Right cardiac atrium (tissue), 5 donors: Measurements from ENCODE around the gene NISCH. TPM values are rescaled to one million over a fixed set of nuclear protein-coding genes. Genes with fewer than 3 reads are reported as not detected.

Experiments
- ATAC-seq, 2 donors: fragments of 200-7000 bp; cut with Tn5 transposase; one replicate each; pipeline versions ENCODE4 v1.8.0 to v1.9.1; 2020; ENCODE audit warnings: moderate library complexity in 2 of 2, mild to moderate bottlenecking in 1 of 2
- DNase-seq, 3 donors: peaks; one replicate each; pipeline ENCODE4 v3.0.0-alpha.2; 2020
- H3K27ac ChIP-seq: one replicate; pipeline ENCODE4 v1.5.1; 2013; ENCODE audit warnings: mild to moderate bottlenecking, low read length, control low read depth, moderate library complexity
- H3K27me3 ChIP-seq: one replicate; pipeline ENCODE4 v1.6.1; 2013; ENCODE audit not compliant: control insufficient read depth, insufficient read depth
- H3K4me1 ChIP-seq: one replicate; pipeline ENCODE4 v1.6.1; 2013; ENCODE audit warnings: low read length; ENCODE audit not compliant: control insufficient read depth, insufficient read depth
- H3K4me3 ChIP-seq: one replicate; pipeline ENCODE4 v1.5.1; 2013; ENCODE audit warnings: low read length, control low read depth
- H3K9me3 ChIP-seq: one replicate; pipeline ENCODE4 v1.6.1; 2013; ENCODE audit warnings: low read length; ENCODE audit not compliant: control insufficient read depth
- WGBS: extraction: QIAGEN DNeasy Blood & Tissue Kit; methylation state at CpG from one replicate; pipeline ENCODE4 v1.1.7; 2013; 5-methylcytosine and 5-hydroxymethylcytosine counted together
- intact Hi-C, 4 donors: fragments of 100-400 bp; cut with DNase I; formaldehyde crosslinking; loops; one replicate each; pipeline versions ENCODE4 v1.11.0 to v1.14.0; 2022 to 2023
- polyA plus RNA-seq: library from polyadenylated mRNA; stranded (reverse); fragments of 200-250 nt; gene quantifications from one replicate; pipeline ENCODE4 v1.2.3, GENCODE V29; 2013
- total RNA-seq, 4 donors: library from RNA; stranded (reverse); fragmentation: NEBNext Ultra II Directional; extraction: Animal tissue kit (Norgen Biotek cat#: 25700); gene quantifications; one replicate each; pipeline ENCODE4 v1.2.1, GENCODE V29; 2021
- donor health status: healthy with polysubstance abuse.
- donor health status: DM: no; HTN: yes; CAD: no.
- donor health status: DM: no; HTN: no; CAD: no.
- donor health status: DM: no; HTN: yes; CAD: no; lungs with severe emphysema.
- donor health status: DM: yes; HTN: yes; CAD: no.

Gene NISCH
- total and polyA plus RNA-seq, 5 donors, result 31.2 to 59.2 (median 50.7) TPM

DNA sequence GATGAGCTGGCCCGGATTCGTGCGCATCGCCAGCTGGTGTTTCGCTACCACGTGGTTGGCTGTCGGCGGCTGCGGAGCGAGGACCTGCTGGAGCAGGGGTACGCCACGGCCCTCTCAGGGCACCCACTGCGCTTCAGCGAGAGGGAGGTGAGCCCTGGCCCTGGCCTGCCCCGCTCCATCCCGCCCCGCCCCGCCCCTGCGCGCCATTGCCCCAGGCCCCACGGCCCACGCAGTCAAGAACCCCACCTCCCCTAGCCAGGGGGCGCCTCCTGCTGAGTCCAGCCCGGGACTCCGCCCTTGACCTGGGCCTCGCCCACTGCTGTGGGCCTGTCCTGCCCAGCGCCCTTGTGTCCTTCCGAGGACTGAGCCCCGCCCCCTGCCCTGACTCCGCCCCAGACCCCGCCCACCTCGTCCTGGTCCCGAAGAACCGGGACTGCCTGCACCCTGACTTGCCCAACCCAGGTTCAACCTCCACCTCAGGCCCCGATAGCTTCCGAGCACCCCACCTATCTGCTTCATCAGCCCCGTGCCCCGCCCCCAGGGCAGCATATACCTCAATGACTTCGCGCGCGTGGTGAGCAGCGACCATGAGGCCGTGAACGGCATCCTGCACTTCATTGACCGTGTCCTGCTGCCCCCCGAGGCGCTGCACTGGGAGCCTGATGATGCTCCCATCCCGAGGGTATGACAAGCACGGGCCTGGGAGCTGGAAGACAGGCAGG is 63.5 kb downstream of the NISCH start:
- DNase-seq (peak in 2 of 3 donors; percentile 81 to 83), ATAC-seq (peak; percentile 17 to 38)
- no peaks in the 10 kb centered on the region for H3K9me3 ChIP-seq
- no peaks in the 10 kb centered on the region for H3K4me1 ChIP-seq
- 50% methylated on average over 50 of the region's 50 CpGs for WGBS
- no peaks in the 10 kb centered on the region for H3K27me3 ChIP-seq
- intact Hi-C loops, result no loop called here
- H3K4me3 ChIP-seq, result no peak overlapping the region
- no peak overlapping the region for H3K27ac ChIP-seq

DNA sequence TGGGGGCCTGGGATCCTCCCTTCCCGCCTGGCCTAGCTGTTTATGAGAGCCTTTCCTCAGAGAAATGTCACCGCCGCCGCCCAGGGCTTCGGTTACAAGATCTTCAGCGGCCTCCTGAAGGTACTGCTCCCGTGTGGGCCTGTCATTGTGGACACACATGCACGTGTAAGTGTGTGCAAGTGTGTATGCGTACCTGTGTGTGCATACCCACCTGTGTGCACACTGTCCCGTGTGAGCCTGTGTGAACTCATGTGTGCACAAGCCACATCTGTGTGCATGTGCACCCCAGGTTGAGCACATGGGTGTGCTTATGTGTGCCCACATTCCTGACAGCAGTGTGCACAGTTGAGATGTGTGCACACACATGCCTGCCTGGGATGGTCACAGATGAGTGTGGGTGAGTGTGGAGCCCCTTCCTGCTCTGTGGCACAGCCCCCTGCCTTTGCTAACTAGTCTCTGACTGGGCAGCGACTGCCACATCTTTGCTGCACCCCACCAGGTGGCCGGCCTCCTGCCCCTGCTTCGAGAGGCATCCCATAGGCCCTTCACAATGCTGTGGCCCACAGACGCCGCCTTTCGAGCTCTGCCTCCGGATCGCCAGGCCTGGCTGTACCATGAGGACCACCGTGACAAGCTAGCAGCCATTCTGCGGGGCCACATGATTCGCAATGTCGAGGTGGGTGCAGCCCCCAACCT is 64.2 kb downstream of the NISCH start:
- peak in 2 of 3 donors; percentile 47 to 51 for DNase-seq
- H3K27ac ChIP-seq, result no peak overlapping the region

DNA sequence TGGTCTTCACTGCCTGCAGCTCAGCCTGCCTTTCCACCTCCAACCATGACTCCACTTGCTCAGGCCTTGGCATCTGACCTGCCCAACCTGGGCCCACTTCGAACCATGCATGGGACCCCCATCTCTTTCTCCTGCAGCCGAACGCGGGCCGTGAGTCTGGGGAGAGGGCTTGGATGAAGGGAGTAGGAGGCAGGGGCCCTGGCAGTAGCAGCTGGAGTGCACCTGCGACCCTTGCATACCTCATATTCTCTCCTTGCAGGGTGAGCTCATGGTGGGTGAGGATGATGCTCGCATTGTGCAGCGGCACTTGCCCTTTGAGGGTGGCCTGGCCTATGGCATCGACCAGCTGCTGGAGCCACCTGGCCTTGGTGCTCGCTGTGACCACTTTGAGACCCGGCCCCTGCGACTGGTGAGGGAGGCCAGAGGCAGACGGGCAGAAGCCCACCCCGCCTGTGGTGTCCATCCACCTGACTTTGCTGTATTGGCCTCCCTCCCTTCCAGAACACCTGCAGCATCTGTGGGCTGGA is 64.8 kb downstream of the NISCH start:
- Histone ChIP-seq H3K27me3 (no peaks in the 10 kb centered on the region), H3K9me3 (no peaks in the 10 kb centered on the region), H3K27ac (no peak overlapping the region), H3K4me3 (no peak overlapping the region), H3K4me1 (peaks cover 7% of the 10 kb centered on the region)
- 95% methylated on average over 14 of the region's 14 CpGs for WGBS
- no peak for ATAC-seq
- intact Hi-C loops, result no loop called here
- peak in 2 of 3 donors; percentile 31 to 50 for DNase-seq

More for the DNA sequence above, 64.2 kb downstream of the NISCH start:
- intact Hi-C loops, result no loop called here
- Histone ChIP-seq H3K27me3 (no peaks in the 10 kb centered on the region), H3K4me3 (no peak overlapping the region), H3K9me3 (no peaks in the 10 kb centered on the region), H3K4me1 (peaks cover 3% of the 10 kb centered on the region)
- 91% methylated on average over 22 of the region's 22 CpGs for WGBS
- ATAC-seq, result no peak

DNA sequence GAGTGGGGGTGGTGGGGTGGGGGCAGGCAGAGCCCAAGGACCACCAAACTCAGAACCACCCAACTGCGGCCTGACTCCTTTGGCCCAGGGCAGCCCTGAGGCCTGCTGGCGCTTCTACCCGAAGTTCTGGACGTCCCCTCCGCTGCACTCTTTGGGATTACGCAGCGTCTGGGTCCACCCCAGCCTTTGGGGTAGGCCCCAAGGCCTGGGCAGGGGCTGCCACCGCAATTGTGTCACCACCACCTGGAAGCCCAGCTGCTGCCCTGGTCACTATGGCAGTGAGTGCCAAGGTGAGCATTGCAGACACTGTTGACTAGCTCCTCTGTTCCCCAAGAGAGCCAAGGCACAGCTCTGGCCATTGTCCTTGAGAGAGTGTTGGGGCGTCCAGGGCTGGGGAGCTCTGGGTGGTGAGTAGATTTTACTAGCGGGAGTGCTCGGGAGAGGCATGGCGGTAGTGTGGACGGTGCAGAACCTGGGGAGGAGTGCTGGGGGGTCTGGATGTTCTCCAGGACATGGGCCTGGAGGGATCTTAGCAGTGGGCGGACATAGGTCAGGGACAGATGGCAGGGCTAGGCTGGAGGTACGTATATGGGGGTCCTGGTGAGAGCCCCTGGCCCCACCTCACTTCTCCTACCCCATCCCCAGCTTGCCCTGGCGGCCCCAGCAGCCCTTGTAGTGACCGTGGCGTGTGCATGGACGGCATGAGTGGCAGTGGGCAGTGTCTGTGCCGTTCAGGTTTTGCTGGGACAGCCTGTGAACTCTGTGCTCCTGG is 65.5 kb downstream of the NISCH start:
- ATAC-seq, result no peak

DNA sequence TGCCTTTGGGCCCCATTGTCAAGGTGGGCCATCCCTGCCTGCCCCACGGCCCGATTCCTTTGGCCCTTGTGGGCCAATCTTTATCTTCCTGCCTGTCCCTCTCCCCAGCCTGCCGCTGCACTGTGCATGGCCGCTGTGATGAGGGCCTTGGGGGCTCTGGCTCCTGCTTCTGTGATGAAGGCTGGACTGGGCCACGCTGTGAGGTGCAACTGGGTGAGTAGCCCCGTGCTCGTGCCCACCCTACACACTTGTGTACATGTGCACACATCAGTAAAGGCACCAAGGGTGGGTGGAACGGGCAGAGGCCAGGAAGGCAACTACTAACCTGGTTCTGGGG is 66.1 kb downstream of the NISCH start:
- Histone ChIP-seq H3K4me3 (no peak overlapping the region), H3K27me3 (no peaks in the 10 kb centered on the region), H3K4me1 (peaks cover 19% of the 10 kb centered on the region), H3K9me3 (no peaks in the 10 kb centered on the region), H3K27ac (no peak overlapping the region)
- intact Hi-C loops, result no loop called here
- ATAC-seq, result no peak
- WGBS, result 93% methylated on average over 8 of the region's 8 CpGs
- peak; percentile 15 to 34 (median 25) for DNase-seq

More for the DNA sequence above, 65.5 kb downstream of the NISCH start:
- intact Hi-C loops, result no loop called here
- DNase-seq, result peak; percentile 17 to 55 (median 23)
- no peaks in the 10 kb centered on the region for H3K27me3 ChIP-seq
- H3K27ac ChIP-seq, result no peak overlapping the region
- WGBS, result 90% methylated on average over 20 of the region's 20 CpGs
- H3K9me3 ChIP-seq, result no peaks in the 10 kb centered on the region
- peaks cover 14% of the 10 kb centered on the region for H3K4me1 ChIP-seq
- H3K4me3 ChIP-seq, result no peak overlapping the region

- 95% methylated on average over 33 of the region's 33 CpGs for WGBS
- H3K9me3 ChIP-seq, result no peaks in the 10 kb centered on the region
- DNase-seq, result peak; percentile 5 to 54 (median 43)
- H3K27ac ChIP-seq, result no peak overlapping the region
- H3K4me3 ChIP-seq, result no peak overlapping the region
- intact Hi-C loops, result no loop called here
- ATAC-seq, result no peak
- H3K27me3 ChIP-seq, result no peaks in the 10 kb centered on the region
- peaks cover 19% of the 10 kb centered on the region for H3K4me1 ChIP-seq
Measured at GRCh38 chr3:52521881-52522650, 66.7 kb downstream of the NISCH start.

- no peaks in the 10 kb centered on the region for H3K9me3 ChIP-seq
- no peak overlapping the region for H3K4me3 ChIP-seq
- H3K27ac ChIP-seq, result no peak overlapping the region
- no peaks in the 10 kb centered on the region for H3K27me3 ChIP-seq
- peak in 2 of 3 donors; percentile 40 to 54 for DNase-seq
- peaks cover 19% of the 10 kb centered on the region for H3K4me1 ChIP-seq
- intact Hi-C loops, result no loop called here
- no peak for ATAC-seq
- 90% methylated on average over 14 of the region's 14 CpGs for WGBS
Measured at GRCh38 chr3:52522651-52523251, 67.3 kb downstream of the NISCH start.

DNA sequence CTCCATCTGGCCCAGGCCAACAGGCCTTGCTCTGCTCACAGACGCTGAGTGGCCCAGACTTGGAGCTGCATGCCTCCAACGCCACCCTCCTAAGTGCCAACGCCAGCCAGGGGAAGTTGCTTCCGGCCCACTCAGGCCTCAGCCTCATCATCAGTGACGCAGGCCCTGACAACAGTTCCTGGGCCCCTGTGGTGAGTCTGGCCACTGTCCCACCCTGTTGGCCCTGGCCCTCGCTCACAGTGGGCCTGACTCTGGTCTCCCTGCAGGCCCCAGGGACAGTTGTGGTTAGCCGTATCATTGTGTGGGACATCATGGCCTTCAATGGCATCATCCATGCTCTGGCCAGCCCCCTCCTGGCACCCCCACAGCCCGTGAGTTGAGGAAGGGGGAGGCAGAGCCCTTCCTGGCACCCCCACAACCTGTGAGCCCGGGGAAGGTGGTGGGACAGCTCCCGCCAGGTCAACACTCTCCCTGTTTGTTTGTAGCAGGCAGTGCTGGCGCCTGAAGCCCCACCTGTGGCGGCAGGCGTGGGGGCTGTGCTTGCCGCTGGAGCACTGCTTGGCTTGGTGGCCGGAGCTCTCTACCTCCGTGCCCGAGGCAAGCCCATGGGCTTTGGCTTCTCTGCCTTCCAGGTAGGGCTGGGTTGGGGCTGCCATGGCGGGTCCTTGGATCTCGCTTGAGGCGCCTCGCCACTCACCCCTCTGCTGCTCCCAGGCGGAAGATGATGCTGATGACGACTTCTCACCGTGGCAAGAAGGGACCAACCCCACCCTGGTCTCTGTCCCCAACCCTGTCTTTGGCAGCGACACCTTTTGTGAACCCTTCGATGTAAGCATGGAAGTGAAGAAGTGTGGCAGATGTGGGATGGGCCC is 68.2 kb downstream of the NISCH start:
- Histone ChIP-seq H3K9me3 (no peaks in the 10 kb centered on the region), H3K27ac (no peak overlapping the region), H3K27me3 (no peaks in the 10 kb centered on the region), H3K4me3 (no peak overlapping the region), H3K4me1 (peaks cover 19% of the 10 kb centered on the region)
- intact Hi-C loops, result no loop called here
- DNase-seq, result peak; percentile 13 to 57 (median 44)
- 92% methylated on average over 26 of the region's 26 CpGs for WGBS
- no peak for ATAC-seq

GRCh38 chr3:52524258-52524751 is 68.9 kb downstream of the NISCH start:
- WGBS, result 94% methylated on average over 18 of the region's 18 CpGs
- no peak overlapping the region for H3K4me3 ChIP-seq
- H3K9me3 ChIP-seq, result no peaks in the 10 kb centered on the region
- H3K27me3 ChIP-seq, result no peaks in the 10 kb centered on the region
- ATAC-seq, result no peak
- intact Hi-C loops, result no loop called here
- H3K27ac ChIP-seq, result peak overlapping the region; percentile 19
- peaks cover 26% of the 10 kb centered on the region for H3K4me1 ChIP-seq
- DNase-seq, result peak in 1 of 3 donors; percentile 62
